Measurements from ENCODE around the gene IFNGR2. TPM values are rescaled to one million over a fixed set of nuclear protein-coding genes. Genes with fewer than 3 reads are reported as not detected.

Gene IFNGR2
- total and polyA plus RNA-seq, 2 of the 13 experiments (the other 11 are each of a cell fraction or from before 2014, with no cell fraction given) = 61.3 to 117 TPM

- no peak for TF ChIP-seq ZNF430 (CRISPR knock-in tag; IDR thresholded peaks at IDR 0.05)
- no peak for TF ChIP-seq ZFP62 (CRISPR knock-in tag; IDR thresholded peaks at IDR 0.05)
- no peak for TF ChIP-seq MYNN (CRISPR knock-in tag; IDR thresholded peaks at IDR 0.05; ENCODE audit: low read depth)
- no peak for TF ChIP-seq HMG20A (CRISPR knock-in tag; IDR thresholded peaks at IDR 0.05; ENCODE audit: borderline replicate concordance)
- TF ChIP-seq ZNF816 (CRISPR knock-in tag; IDR thresholded peaks at IDR 0.05; ENCODE audit: borderline replicate concordance) = no peak
- no peak for TF ChIP-seq ZNF737 (CRISPR knock-in tag; IDR thresholded peaks at IDR 0.05; ENCODE audit: borderline replicate concordance)
- TF ChIP-seq, protein P1, sequence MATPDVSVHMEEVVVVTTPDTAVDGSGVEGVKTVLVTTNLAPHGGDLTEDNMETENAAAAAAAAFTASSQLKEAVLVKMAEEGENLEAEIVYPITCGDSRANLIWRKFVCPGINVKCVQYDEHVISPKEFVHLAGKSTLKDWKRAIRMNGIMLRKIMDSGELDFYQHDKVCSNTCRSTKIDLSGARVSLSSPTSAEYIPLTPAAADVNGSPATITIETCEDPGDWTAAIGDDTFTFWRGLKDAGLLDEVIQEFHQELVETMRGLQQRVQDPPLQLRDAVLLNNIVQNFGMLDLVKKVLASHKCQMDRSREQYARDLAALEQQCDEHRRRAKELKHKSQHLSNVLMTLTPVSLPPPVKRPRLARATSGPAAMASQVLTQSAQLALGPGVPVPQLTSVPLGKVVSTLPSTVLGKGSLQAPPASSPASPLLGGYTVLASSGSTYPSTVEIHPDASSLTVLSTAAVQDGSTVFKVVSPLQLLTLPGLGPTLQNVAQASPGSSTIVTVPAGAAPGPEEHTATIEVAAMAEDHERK (CRISPR knock-in tag; IDR thresholded peaks at IDR 0.05; ENCODE audit: low read depth) = no peak
- no peak for TF ChIP-seq ZNF282 (IDR thresholded peaks at IDR 0.05; ENCODE audit: partially characterized antibody)
- TF ChIP-seq PHF8 (CRISPR knock-in tag; IDR thresholded peaks at IDR 0.05) = no peak
- no peak for TF ChIP-seq ISL2 (CRISPR knock-in tag; IDR thresholded peaks at IDR 0.05)
- TF ChIP-seq ZFP1 (CRISPR knock-in tag; IDR thresholded peaks at IDR 0.05) = no peak
- H3K27ac ChIP-seq (ENCODE audit: extremely low read length, insufficient read depth, low read length) = no peak overlapping the region
- H3K27me3 ChIP-seq (ENCODE audit: control insufficient read depth in 1 of 2, insufficient read depth in 2 of 2, low read length in 2 of 2) = no peaks in the 10 kb centered on the region
- FAIRE-seq = no peak
- no peak for ATAC-seq
- no peak overlapping the region for H2AFZ ChIP-seq (ENCODE audit: low read length)
- CTCF ChIA-PET (ENCODE audit: low intra/inter-chr PET ratio, low total read pairs) = no interaction called here
- in situ Hi-C loops (cut with HindIII; ENCODE audit: extremely low pct_ligation_motif_present, low pct_unique_long_range_greater_than_20kb) = no loop called here
- POLR2A ChIA-PET = no interaction called here
- H3K9me3 ChIP-seq (ENCODE audit: low read length) = no peaks in the 10 kb centered on the region
- H3K36me3 ChIP-seq (replicated peaks in 1 of 2; ENCODE audit: control insufficient read depth in 1 of 2, insufficient read depth in 2 of 2, low read length in 2 of 2) = peaks cover 25 to 73% of the 10 kb centered on the region in 2 experiments
- no peak overlapping the region for H3K4me3 ChIP-seq (replicated peaks in 1 of 3; ENCODE audit: insufficient read depth in 1 of 3, low read depth in 2 of 3, low read length in 3 of 3)
- BruUV-seq (replicated peaks) = no TSS peak
- DNase-seq (ENCODE audit: low spot score) = no peak
- no peak overlapping the region for H3K9ac ChIP-seq (ENCODE audit: insufficient read depth, low read depth, low read length)
- H3K79me2 ChIP-seq (ENCODE audit: insufficient read depth, low read length) = no peaks in the 10 kb centered on the region
- intact Hi-C loops (cut with micrococcal nuclease; ENCODE audit: unreplicated experiment) = no loop called here
- no peaks in the 10 kb centered on the region for H3K4me1 ChIP-seq (ENCODE audit: insufficient read depth, low read length)
- no peaks in the 10 kb centered on the region for H4K20me1 ChIP-seq (ENCODE audit: insufficient read depth, low read length)
- 99% methylated on average over 8 of the region's 8 CpGs for WGBS (ENCODE audit: low lambda C conversion rate)
- no peak overlapping the region for H3K4me2 ChIP-seq (ENCODE audit: low read depth, low read length)
Observed at GRCh38 chr21:33433425-33434114, 30.4 kb downstream of the IFNGR2 start.

Data from HepG2 (cell line).